ENCODE results near the gene NLRC5. TPM values are rescaled to one million over a fixed set of nuclear protein-coding genes. Genes with fewer than 3 reads are reported as not detected.

Gene NLRC5
- total RNA-seq, 1 donor from 2014 or later = not detected

GRCh38 chr16:56941092-56941491 is 48.3 kb upstream of the NLRC5 start:
- Histone ChIP-seq H3K79me2 (ENCODE audit: low read depth) (no peaks in the 10 kb centered on the region), H3K27me3 (no peaks in the 10 kb centered on the region), H3K36me3 (no peaks in the 10 kb centered on the region), H3K9me3 (ENCODE audit: low read depth) (no peaks in the 10 kb centered on the region), H3K9ac (no peak overlapping the region), H4K20me1 (ENCODE audit: low read depth) (no peaks in the 10 kb centered on the region), H3K4me3 (no peak overlapping the region), H3K4me1 (no peaks in the 10 kb centered on the region), H3K27ac (no peak overlapping the region), H3K4me2 (no peak overlapping the region), H3F3A (ENCODE audit: low read depth) (no peaks in the 10 kb centered on the region), H2AFZ (replicated peaks) (no peak overlapping the region)
- no peak for DNase-seq (ENCODE audit: low spot score)
- Mint-ChIP-seq H3K36me3 (peaks cover 42% of the 10 kb centered on the region), H3K4me3 (no peak overlapping the region), H3K27ac (no peak overlapping the region), H3K27me3 (ENCODE audit: insufficient read depth, low read depth) (no peaks in the 10 kb centered on the region), H3K9me3 (no peaks in the 10 kb centered on the region), H3K4me1 (no peaks in the 10 kb centered on the region)
- TF ChIP-seq EZH2phosphoT487 (IDR thresholded peaks at IDR 0.05) (no peak), CTCF (IDR thresholded peaks at IDR 0.05) (no peak)

- peaks cover 35% of the 10 kb centered on the region for H3K36me3 Mint-ChIP-seq
- H3K4me3 ChIP-seq = no peak overlapping the region
- no peaks in the 10 kb centered on the region for H3K27me3 ChIP-seq
- H3K36me3 ChIP-seq = no peaks in the 10 kb centered on the region
- H3K4me3 Mint-ChIP-seq = no peak overlapping the region
- H3K9me3 Mint-ChIP-seq = no peaks in the 10 kb centered on the region
- no peaks in the 10 kb centered on the region for H3K79me2 ChIP-seq (ENCODE audit: low read depth)
- no peak overlapping the region for H3K27ac Mint-ChIP-seq
- H3K4me1 Mint-ChIP-seq = peaks cover 3% of the 10 kb centered on the region
- no peak for DNase-seq (ENCODE audit: low spot score)
- no peak overlapping the region for H3K4me2 ChIP-seq
- no peak overlapping the region for H2AFZ ChIP-seq (replicated peaks)
- H3F3A ChIP-seq (ENCODE audit: low read depth) = no peaks in the 10 kb centered on the region
- TF ChIP-seq CTCF (IDR thresholded peaks at IDR 0.05) = no peak
- TF ChIP-seq EZH2 (IDR thresholded peaks at IDR 0.05) = no peak
- H3K9ac ChIP-seq = no peak overlapping the region
- H3K27ac ChIP-seq = no peak overlapping the region
- no peaks in the 10 kb centered on the region for H3K4me1 ChIP-seq
- H3K27me3 Mint-ChIP-seq (ENCODE audit: insufficient read depth, low read depth) = peaks cover 3% of the 10 kb centered on the region
- no peaks in the 10 kb centered on the region for H3K9me3 ChIP-seq (ENCODE audit: low read depth)
- no peaks in the 10 kb centered on the region for H4K20me1 ChIP-seq (ENCODE audit: low read depth)
Measured at GRCh38 chr16:56941856-56942331, 47.5 kb upstream of the NLRC5 start.

DNA sequence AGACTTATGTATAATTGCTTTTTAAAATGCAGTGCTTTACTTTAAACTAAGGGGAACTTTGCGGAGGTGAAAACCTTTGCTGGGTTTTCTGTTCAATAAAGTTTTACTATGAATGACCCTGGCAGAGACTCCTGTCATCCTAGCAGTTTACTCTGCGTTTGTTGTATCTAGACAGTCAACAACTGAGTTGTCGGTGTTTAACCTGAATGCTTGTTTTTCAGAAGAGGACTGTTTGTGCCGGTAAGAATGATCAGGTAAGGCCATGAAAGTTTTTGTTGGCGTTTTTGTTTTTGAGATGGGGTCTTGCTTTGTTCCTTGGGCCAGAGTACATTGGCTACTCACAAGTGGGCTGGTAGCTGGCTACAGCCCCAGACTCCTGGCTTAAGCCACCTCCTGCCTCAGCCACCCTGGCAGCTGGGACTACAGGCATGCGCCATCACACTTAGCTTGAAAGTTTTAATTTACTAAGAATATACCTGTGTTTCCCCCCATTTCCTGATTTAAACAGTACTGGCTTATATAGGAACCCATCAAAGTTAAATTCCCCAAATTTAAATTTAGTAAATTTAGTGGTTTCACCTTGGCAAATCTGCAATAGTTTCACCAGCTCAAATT is 45.5 kb upstream of the NLRC5 start:
- H2AFZ ChIP-seq (replicated peaks) = no peak overlapping the region
- Mint-ChIP-seq H3K9me3 (no peaks in the 10 kb centered on the region), H3K4me1 (peaks cover 6% of the 10 kb centered on the region), H3K36me3 (peaks cover 24% of the 10 kb centered on the region), H3K4me3 (no peak overlapping the region), H3K27me3 (ENCODE audit: insufficient read depth, low read depth) (peaks cover 4% of the 10 kb centered on the region), H3K27ac (no peak overlapping the region)
- H3K27me3 ChIP-seq = no peaks in the 10 kb centered on the region
- no peak overlapping the region for H3K27ac ChIP-seq
- no peak for DNase-seq (ENCODE audit: low spot score)
- H3K79me2 ChIP-seq (ENCODE audit: low read depth) = no peaks in the 10 kb centered on the region
- H4K20me1 ChIP-seq (ENCODE audit: low read depth) = no peaks in the 10 kb centered on the region
- TF ChIP-seq CTCF (IDR thresholded peaks at IDR 0.05) = no peak
- H3K4me3 ChIP-seq = no peak overlapping the region
- no peaks in the 10 kb centered on the region for H3F3A ChIP-seq (ENCODE audit: low read depth)
- no peaks in the 10 kb centered on the region for H3K9me3 ChIP-seq (ENCODE audit: low read depth)
- H3K9ac ChIP-seq = no peak overlapping the region
- H3K4me2 ChIP-seq = no peak overlapping the region
- no peaks in the 10 kb centered on the region for H3K36me3 ChIP-seq
- H3K4me1 ChIP-seq = no peaks in the 10 kb centered on the region

Measured in neural progenitor cell (in vitro differentiated cells).